HCT116 (cell line): Measurements from ENCODE around the gene CYP20A1.

ENCODE experiments used
- EZH2 ChIP-seq: fragments of 200-600 bp; sonication (generic); IDR thresholded peaks from 2 replicates; pipeline ENCODE4 v1.6.1; 2017; ENCODE audit warnings: antibody characterized with exemption, mixed run types
- MAX ChIP-seq: IDR thresholded peaks from 2 replicates; pipeline ENCODE4 v1.6.1; 2012
- POLR2A ChIP-seq: IDR thresholded peaks from 2 replicates; pipeline ENCODE4 v1.7.0; 2011; ENCODE audit warnings: borderline replicate concordance; ENCODE audit not compliant: insufficient read depth, insufficient read length; ENCODE audit errors: extremely low read depth

- TF ChIP-seq MAX (no peak), EZH2 (no peak), POLR2A (no peak)
Measured at GRCh38 chr2:203352604-203353255, 113.9 kb downstream of the CYP20A1 start.
